HG02642 (cell line): ENCODE results near the gene OR4F6.
"Not testable (repeated sequence)": the region's sequence is repeated elsewhere in the genome, so short reads cannot be mapped to it uniquely, and the experiment has no call there.

ENCODE experiments used
- ATAC-seq: cut with Tn5 transposase; IDR thresholded peaks from one replicate; pipeline ENCODE4 v1.9.1; 2021; ENCODE audit warnings: mild to moderate bottlenecking; ENCODE audit not compliant: unreplicated experiment, poor library complexity

Gene OR4F6

GRCh38 chr15:101803209-101803608, at the start of gene OR4F6:
OR4F6 (plus strand) TSS chr15:101803509; CDS start chr15:101805720, 2,211 bp downstream.
- ATAC-seq, result no peak

GRCh38 chr15:101764669-101765339, 38.5 kb upstream of the OR4F6 start:
- ATAC-seq, result not testable (repeated sequence)

GRCh38 chr15:101765340-101765671, 38.0 kb upstream of the OR4F6 start:
- ATAC-seq, result not testable (repeated sequence)

- ATAC-seq, result no peak
Measured at GRCh38 chr15:101765772-101766456, 37.4 kb upstream of the OR4F6 start.

- not testable (repeated sequence) for ATAC-seq
Measured at GRCh38 chr15:101767083-101767640, 36.1 kb upstream of the OR4F6 start.

- no peak for ATAC-seq
Measured at GRCh38 chr15:101772921-101773320, 30.4 kb upstream of the OR4F6 start.

- no peak for ATAC-seq
Measured at GRCh38 chr15:101773496-101774100, 29.7 kb upstream of the OR4F6 start.

- ATAC-seq, result no peak
Measured at GRCh38 chr15:101775136-101775535, 28.2 kb upstream of the OR4F6 start.

GRCh38 chr15:101778576-101778975, 24.7 kb upstream of the OR4F6 start:
- ATAC-seq, result not testable (repeated sequence)

GRCh38 chr15:101780225-101780624, 23.1 kb upstream of the OR4F6 start:
- ATAC-seq, result not testable (repeated sequence)

- no peak for ATAC-seq
Measured at GRCh38 chr15:101781928-101782327, 21.4 kb upstream of the OR4F6 start.

- no peak for ATAC-seq
Measured at GRCh38 chr15:101784644-101785043, 18.7 kb upstream of the OR4F6 start.

GRCh38 chr15:101786422-101786821, 16.9 kb upstream of the OR4F6 start:
- not testable (repeated sequence) for ATAC-seq

GRCh38 chr15:101788001-101788400, 15.3 kb upstream of the OR4F6 start:
- not testable (repeated sequence) for ATAC-seq

- ATAC-seq, result not testable (repeated sequence)
Measured at GRCh38 chr15:101788503-101789269, 14.6 kb upstream of the OR4F6 start.

GRCh38 chr15:101790748-101791147, 12.6 kb upstream of the OR4F6 start:
- not testable (repeated sequence) for ATAC-seq

GRCh38 chr15:101793981-101794380, 9.3 kb upstream of the OR4F6 start:
- ATAC-seq, result not testable (repeated sequence)

- ATAC-seq, result no peak
Measured at GRCh38 chr15:101795455-101795854, 7.9 kb upstream of the OR4F6 start.

- no peak for ATAC-seq
Measured at GRCh38 chr15:101799665-101800064, 3.6 kb upstream of the OR4F6 start.

GRCh38 chr15:101801048-101801447, 2.3 kb upstream of the OR4F6 start:
- ATAC-seq, result no peak
